Tibial nerve (tissue), 3 donors: ENCODE results near the gene FOXK1.

ENCODE experiments used
- CTCF ChIP-seq, 5 experiments: fragments of 200-600 bp in 3 of 5; fragments of 450-650 bp in 2 of 5; sonication (generic) in 3 of 5; IDR thresholded peaks; one replicate each; pipeline ENCODE4 v1.5.1; 2016 to 2019; ENCODE audit warnings: antibody characterized with exemption in 5 of 5, mild to moderate bottlenecking in 3 of 5, moderate library complexity in 2 of 5
- POLR2A ChIP-seq, 2 donors: fragments of 450-650 bp; IDR thresholded peaks; one replicate each; pipeline ENCODE4 v1.6.1; 2017; ENCODE audit warnings: antibody characterized with exemption in 2 of 2, mild to moderate bottlenecking in 2 of 2, moderate library complexity in 2 of 2

DNA sequence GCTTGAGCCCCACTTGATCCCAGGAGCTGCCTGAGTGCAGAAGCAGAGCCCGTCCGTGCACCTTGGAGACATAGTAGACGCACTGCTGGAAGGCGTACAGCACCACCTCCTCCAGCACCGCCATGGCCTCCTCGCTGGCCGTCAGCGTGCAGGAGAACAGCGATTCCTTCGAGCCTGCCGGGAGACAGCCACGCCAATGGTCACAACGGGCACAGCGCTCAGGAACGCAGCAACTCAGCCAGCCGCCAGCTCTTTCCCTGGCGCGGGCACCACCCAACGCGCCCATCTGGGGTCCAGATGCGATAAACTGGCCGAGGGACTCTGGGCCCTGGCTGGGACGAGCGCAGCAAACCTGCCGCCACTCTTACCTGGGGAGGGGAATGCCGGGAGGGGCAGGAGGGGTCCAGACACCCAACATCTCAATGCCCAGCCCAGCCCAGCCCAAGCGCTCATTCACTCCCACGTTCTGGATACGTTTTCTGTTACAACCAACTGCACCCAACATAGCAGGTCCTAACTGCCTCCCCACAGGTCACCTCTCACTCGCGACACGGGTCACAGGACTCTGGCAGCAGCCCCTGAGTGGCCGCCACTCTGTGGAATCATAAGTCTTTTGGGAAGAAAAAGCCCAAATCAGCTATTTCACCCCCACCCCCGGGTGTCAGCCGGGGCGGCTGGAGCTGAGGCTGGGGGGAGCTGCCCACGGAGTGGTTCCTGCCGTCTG is 135.2 kb downstream of the FOXK1 start:
- TF ChIP-seq CTCF (IDR thresholded peaks at IDR 0.05) = no peak
- no peak for TF ChIP-seq POLR2A (IDR thresholded peaks at IDR 0.05)
